ENCODE data around the gene RSPRY1. TPM values are rescaled to one million over a fixed set of nuclear protein-coding genes. Genes with fewer than 3 reads are reported as not detected.

RSPRY1 gene
- total RNA-seq, 1 donor from 2014 or later, result 36.5 TPM

DNA sequence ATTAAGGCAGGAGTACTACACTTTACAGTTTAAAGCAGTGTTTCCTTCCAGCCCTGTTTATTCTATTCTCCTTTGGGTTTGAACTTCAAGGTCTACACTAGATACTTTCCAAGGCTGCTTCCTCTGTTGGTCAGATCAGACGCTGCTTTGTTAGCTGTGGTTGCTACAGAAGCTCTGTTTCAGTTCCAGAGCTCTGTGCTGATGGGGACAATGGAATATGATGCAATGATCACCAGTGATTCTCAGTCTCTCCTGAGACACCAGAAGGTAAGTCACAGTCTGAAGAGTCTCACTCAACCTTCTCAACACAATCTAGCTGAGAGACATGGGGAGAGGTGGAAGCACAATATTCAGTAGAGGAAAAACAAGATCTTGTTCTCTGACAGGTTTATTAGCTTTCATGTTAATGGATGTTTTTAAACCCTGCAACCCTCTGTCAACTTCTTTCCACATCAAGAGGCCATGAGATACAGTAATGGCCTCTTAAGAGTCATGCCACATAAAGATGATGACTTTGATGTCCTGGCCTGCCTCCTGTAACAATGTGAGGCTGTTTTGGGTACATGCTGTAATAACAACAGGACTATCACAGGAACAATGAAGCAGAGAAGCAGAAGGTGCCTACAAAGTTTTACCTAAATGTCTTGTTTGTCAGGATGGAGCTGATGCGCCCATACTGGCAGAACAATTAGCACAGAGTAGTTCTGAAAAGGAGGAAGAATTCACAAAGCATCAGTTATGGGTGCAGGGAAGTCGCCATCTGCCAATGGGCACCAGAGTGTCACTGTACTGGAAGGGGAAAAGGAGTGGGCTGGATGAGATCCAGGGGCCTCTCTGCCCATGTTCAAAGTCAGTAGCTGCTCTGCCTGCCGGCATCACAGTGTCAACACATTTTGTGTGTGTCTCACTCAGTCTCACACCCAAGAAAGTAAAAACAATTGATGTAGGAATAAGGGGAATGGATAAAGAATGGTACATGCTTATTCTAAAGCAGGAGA is 33.7 kb upstream of the RSPRY1 start:
- peaks cover 13 to 18% (median 16%) of the 10 kb centered on the region in 3 donors for H3K4me1 ChIP-seq (ENCODE audit: control insufficient read depth in 3 of 3, insufficient read depth in 3 of 3, low read length in 3 of 3)
- no peak overlapping the region for H3K27ac ChIP-seq (ENCODE audit: low read depth, low read length)
- H3K9ac ChIP-seq (ENCODE audit: low read depth in 1 of 3, low read length in 3 of 3), result no peak overlapping the region
- no peaks in the 10 kb centered on the region for H3K27me3 ChIP-seq (ENCODE audit: control insufficient read depth in 3 of 3, insufficient read depth in 3 of 3, low read length in 3 of 3)
- H3K36me3 ChIP-seq (ENCODE audit: control insufficient read depth in 3 of 3, insufficient read depth in 3 of 3, low read length in 3 of 3), result peaks cover 22 to 27% (median 26%) of the 10 kb centered on the region in 3 donors
- no peak overlapping the region for H3K4me3 ChIP-seq (ENCODE audit: low read length in 3 of 3)
- no peaks in the 10 kb centered on the region for H3K9me3 ChIP-seq (ENCODE audit: control insufficient read depth in 3 of 3, low read length in 3 of 3)

DNA sequence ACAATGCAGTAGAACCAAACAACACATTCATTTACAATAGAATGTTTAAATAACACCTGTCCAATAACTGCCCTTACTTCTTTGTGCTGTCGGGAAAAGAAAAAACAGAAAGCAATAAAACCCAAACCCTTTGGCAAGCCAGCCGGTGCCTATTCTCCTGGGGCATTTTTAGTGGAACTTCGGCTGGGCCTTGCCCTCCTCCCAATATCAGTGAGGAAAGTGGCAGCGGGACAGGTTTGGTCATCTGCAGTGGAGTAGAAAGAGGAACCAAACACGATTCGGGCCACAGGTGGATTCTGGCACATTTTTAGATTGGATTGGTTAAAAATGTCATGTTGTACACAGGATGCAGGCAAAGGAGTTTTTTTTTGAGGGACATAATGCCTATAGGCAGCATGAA is 32.3 kb upstream of the RSPRY1 start:
- Histone ChIP-seq H3K4me3 (ENCODE audit: low read length in 3 of 3) (no peak overlapping the region), H3K27me3 (ENCODE audit: control insufficient read depth in 3 of 3, insufficient read depth in 3 of 3, low read length in 3 of 3) (no peaks in the 10 kb centered on the region), H3K36me3 (ENCODE audit: control insufficient read depth in 3 of 3, insufficient read depth in 3 of 3, low read length in 3 of 3) (peaks cover 24 to 35% (median 26%) of the 10 kb centered on the region in 3 donors), H3K4me1 (ENCODE audit: control insufficient read depth in 3 of 3, insufficient read depth in 3 of 3, low read length in 3 of 3) (peaks cover 0 to 4% (median 4%) of the 10 kb centered on the region in 3 donors), H3K9ac (ENCODE audit: low read depth in 1 of 3, low read length in 3 of 3) (no peak overlapping the region), H3K27ac (ENCODE audit: low read depth, low read length) (no peak overlapping the region), H3K9me3 (ENCODE audit: control insufficient read depth in 3 of 3, low read length in 3 of 3) (no peaks in the 10 kb centered on the region)

DNA sequence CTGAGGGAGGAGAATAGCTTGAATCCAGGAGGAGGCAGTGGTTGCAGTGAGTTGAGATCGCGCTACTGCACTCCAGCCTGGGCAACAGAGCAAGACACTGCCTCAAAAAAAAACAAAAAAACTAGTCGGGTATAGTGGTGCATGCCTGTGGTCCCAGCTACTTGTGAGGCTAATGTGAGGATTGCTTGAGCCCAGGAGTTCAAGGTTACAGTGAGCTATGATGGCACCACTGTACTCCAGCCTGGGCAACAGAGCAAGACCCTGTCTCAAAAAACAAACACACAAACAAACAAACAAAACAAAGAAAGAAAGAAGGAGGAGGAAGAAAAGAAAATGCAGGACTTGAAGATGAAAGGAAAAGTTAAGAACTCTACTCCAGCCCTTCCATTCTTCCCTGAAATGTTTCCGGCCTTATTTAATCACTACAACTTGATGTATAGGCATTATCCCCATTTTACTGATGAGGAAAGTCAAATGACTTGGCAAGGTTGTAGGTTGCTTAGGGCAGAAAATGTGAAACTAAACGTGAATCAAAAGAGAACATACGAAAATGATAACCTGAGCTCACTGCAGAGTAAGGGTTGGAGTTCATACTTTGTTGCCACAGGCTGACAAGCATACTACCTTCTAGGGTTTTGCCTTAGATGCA is 30.3 kb upstream of the RSPRY1 start:
- Histone ChIP-seq H3K27ac (ENCODE audit: low read depth, low read length) (no peak overlapping the region), H3K9me3 (ENCODE audit: control insufficient read depth in 3 of 3, low read length in 3 of 3) (no peaks in the 10 kb centered on the region), H3K9ac (ENCODE audit: low read depth in 1 of 3, low read length in 3 of 3) (no peak overlapping the region), H3K36me3 (ENCODE audit: control insufficient read depth in 3 of 3, insufficient read depth in 3 of 3, low read length in 3 of 3) (peaks cover 25 to 41% (median 29%) of the 10 kb centered on the region in 3 donors), H3K4me1 (ENCODE audit: control insufficient read depth in 3 of 3, insufficient read depth in 3 of 3, low read length in 3 of 3) (no peaks in the 10 kb centered on the region), H3K4me3 (ENCODE audit: low read length in 3 of 3) (no peak overlapping the region), H3K27me3 (ENCODE audit: control insufficient read depth in 3 of 3, insufficient read depth in 3 of 3, low read length in 3 of 3) (no peaks in the 10 kb centered on the region)

DNA sequence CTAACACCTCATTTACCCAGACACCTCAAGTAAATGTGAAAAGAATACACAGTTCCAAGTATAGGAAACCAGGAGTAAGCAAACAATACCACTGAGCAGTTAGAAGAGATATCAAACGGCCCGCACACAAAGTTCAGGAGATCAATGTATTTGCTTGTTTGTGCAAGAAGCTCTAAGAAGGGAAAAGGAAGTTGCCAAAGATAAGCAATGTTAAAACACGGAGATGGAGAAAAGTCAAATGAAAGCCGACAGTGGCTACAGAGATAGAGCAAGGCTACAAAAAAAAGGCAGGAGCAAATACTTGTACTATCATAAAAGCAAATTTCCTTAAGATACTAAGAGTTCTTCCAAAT is 29.8 kb upstream of the RSPRY1 start:
- no peaks in the 10 kb centered on the region for H3K9me3 ChIP-seq (ENCODE audit: control insufficient read depth in 3 of 3, low read length in 3 of 3)
- no peak overlapping the region for H3K27ac ChIP-seq (ENCODE audit: low read depth, low read length)
- no peak overlapping the region for H3K9ac ChIP-seq (ENCODE audit: low read depth in 1 of 3, low read length in 3 of 3)
- no peaks in the 10 kb centered on the region for H3K27me3 ChIP-seq (ENCODE audit: control insufficient read depth in 3 of 3, insufficient read depth in 3 of 3, low read length in 3 of 3)
- peaks cover 25 to 41% (median 32%) of the 10 kb centered on the region in 3 donors for H3K36me3 ChIP-seq (ENCODE audit: control insufficient read depth in 3 of 3, insufficient read depth in 3 of 3, low read length in 3 of 3)
- no peaks in the 10 kb centered on the region for H3K4me1 ChIP-seq (ENCODE audit: control insufficient read depth in 3 of 3, insufficient read depth in 3 of 3, low read length in 3 of 3)
- no peak overlapping the region for H3K4me3 ChIP-seq (ENCODE audit: low read length in 3 of 3)

DNA sequence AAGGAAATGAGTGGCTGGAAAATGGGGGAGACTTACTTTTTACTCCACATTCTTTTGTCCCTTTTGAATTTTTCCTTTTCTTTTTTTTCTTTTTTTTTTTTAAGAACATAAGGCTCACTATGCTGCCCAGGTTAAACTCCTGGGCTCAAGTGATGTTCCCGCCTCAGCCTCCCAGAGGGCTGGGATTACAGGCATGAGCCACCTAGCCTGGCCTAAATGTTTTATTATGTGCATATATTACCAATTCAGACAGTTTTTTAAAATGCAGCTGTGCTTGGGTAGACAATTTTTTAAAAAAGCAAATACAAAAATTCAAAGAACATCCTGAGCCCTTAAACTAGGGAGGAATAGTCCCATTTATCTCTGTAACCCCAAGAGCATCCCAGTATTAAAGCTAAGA is 28.6 kb upstream of the RSPRY1 start:
- Histone ChIP-seq H3K27me3 (ENCODE audit: control insufficient read depth in 3 of 3, insufficient read depth in 3 of 3, low read length in 3 of 3) (no peaks in the 10 kb centered on the region), H3K9ac (ENCODE audit: low read depth in 1 of 3, low read length in 3 of 3) (no peak overlapping the region), H3K4me3 (ENCODE audit: low read length in 3 of 3) (no peak overlapping the region), H3K4me1 (ENCODE audit: control insufficient read depth in 3 of 3, insufficient read depth in 3 of 3, low read length in 3 of 3) (no peaks in the 10 kb centered on the region), H3K27ac (ENCODE audit: low read depth, low read length) (no peak overlapping the region), H3K9me3 (ENCODE audit: control insufficient read depth in 3 of 3, low read length in 3 of 3) (no peaks in the 10 kb centered on the region), H3K36me3 (ENCODE audit: control insufficient read depth in 3 of 3, insufficient read depth in 3 of 3, low read length in 3 of 3) (peaks cover 23 to 41% (median 34%) of the 10 kb centered on the region in 3 donors)

DNA sequence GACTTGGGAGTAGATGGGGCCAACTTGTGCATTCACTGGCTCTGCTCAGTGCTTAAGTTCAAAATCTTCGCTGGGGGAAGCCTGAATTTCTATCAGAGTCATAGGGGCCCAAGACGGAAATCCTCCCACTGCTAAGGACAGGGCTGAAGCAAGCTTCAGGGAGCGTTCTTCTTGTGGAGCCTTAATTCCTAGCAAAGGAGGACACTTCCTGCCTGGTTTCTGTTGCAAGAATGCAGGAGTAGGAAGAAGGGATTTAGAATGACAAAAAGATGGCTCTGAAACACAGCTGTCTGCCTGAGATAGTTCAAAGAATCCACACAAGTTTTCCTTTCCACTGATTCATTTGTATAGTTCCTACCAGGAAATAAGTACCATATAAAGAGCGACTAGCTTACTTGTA is 26.7 kb upstream of the RSPRY1 start:
- no peak overlapping the region for H3K27ac ChIP-seq (ENCODE audit: low read depth, low read length)
- H3K4me1 ChIP-seq (ENCODE audit: control insufficient read depth in 3 of 3, insufficient read depth in 3 of 3, low read length in 3 of 3), result no peaks in the 10 kb centered on the region
- H3K27me3 ChIP-seq (ENCODE audit: control insufficient read depth in 3 of 3, insufficient read depth in 3 of 3, low read length in 3 of 3), result no peaks in the 10 kb centered on the region
- no peaks in the 10 kb centered on the region for H3K9me3 ChIP-seq (ENCODE audit: control insufficient read depth in 3 of 3, low read length in 3 of 3)
- H3K4me3 ChIP-seq (ENCODE audit: low read length in 3 of 3), result no peak overlapping the region
- no peak overlapping the region for H3K9ac ChIP-seq (ENCODE audit: low read depth in 1 of 3, low read length in 3 of 3)
- H3K36me3 ChIP-seq (ENCODE audit: control insufficient read depth in 3 of 3, insufficient read depth in 3 of 3, low read length in 3 of 3), result peaks cover 7 to 39% (median 29%) of the 10 kb centered on the region in 3 donors

DNA sequence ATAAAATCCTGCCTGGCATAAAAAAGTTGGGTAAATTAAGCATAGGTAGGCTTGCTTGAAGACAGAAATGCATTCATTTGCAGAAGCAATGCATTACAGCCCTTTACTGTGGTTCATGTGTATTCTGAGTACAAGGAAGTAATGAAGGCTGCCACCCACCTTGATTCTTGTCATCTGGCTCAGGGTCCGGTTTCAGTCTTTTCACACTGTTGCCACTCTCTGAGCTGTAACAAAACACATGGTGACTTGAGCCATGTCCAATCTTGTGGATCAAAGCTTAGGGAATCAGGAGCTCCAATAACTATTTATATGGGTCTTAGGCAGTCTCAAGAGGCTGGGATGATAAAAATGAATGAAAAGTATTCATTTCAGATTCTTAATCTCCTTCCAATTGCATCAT is 22.3 kb upstream of the RSPRY1 start:
- Histone ChIP-seq H3K36me3 (ENCODE audit: control insufficient read depth in 3 of 3, insufficient read depth in 3 of 3, low read length in 3 of 3) (peaks cover 15 to 46% (median 44%) of the 10 kb centered on the region in 3 donors), H3K27ac (ENCODE audit: low read depth, low read length) (no peak overlapping the region), H3K27me3 (ENCODE audit: control insufficient read depth in 3 of 3, insufficient read depth in 3 of 3, low read length in 3 of 3) (no peaks in the 10 kb centered on the region), H3K4me1 (ENCODE audit: control insufficient read depth in 3 of 3, insufficient read depth in 3 of 3, low read length in 3 of 3) (no peaks in the 10 kb centered on the region), H3K9me3 (ENCODE audit: control insufficient read depth in 3 of 3, low read length in 3 of 3) (no peaks in the 10 kb centered on the region), H3K4me3 (ENCODE audit: low read length in 3 of 3) (no peak overlapping the region), H3K9ac (ENCODE audit: low read depth in 1 of 3, low read length in 3 of 3) (no peak overlapping the region)

DNA sequence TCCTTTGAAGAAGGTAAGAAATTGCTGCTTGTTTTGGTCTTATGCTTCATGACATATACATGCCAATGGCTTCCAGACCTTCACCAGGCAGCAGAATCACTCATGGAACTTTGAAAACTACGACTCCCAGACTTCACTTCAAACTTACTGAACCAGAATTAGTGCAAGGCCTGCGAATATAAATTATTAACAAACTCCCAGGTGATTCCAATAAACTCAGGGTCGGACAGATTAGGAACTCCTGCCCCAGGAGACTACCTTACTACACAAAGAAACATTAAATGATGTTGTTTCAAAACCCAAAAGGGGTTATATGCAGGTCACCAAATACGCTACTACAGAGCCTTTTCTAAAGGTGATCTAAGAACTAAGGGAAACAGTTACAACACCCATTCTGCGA is 20.6 kb upstream of the RSPRY1 start:
- Histone ChIP-seq H3K27ac (ENCODE audit: low read depth, low read length) (no peak overlapping the region), H3K36me3 (ENCODE audit: control insufficient read depth in 3 of 3, insufficient read depth in 3 of 3, low read length in 3 of 3) (peaks cover 20 to 52% (median 52%) of the 10 kb centered on the region in 3 donors)

DNA sequence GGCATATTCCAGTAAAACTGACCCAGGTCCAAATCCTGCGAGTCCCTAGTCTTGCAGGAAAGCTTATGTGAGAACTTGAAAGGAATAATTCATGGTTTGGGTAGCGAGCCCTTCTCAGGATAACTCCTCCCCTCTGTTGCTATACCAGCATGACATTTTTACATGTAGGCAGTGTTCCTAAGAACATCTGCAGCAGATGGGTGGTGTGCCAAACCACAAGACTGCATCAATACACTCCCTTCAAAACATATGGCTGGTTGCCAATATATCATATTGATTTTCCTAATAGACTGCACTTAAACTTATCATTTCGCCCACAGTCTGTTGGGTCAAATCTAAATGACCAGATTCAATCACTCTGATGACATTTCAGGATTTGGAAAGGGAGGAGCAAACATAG is 20.2 kb upstream of the RSPRY1 start:
- no peak overlapping the region for H3K9ac ChIP-seq (ENCODE audit: low read depth in 1 of 3, low read length in 3 of 3)
- H3K27me3 ChIP-seq (ENCODE audit: control insufficient read depth in 3 of 3, insufficient read depth in 3 of 3, low read length in 3 of 3), result no peaks in the 10 kb centered on the region
- H3K36me3 ChIP-seq (ENCODE audit: control insufficient read depth in 3 of 3, insufficient read depth in 3 of 3, low read length in 3 of 3), result peaks cover 23 to 52% (median 51%) of the 10 kb centered on the region in 3 donors
- no peak overlapping the region for H3K4me3 ChIP-seq (ENCODE audit: low read length in 3 of 3)
- no peak overlapping the region for H3K27ac ChIP-seq (ENCODE audit: low read depth, low read length)
- no peaks in the 10 kb centered on the region for H3K9me3 ChIP-seq (ENCODE audit: control insufficient read depth in 3 of 3, low read length in 3 of 3)
- H3K4me1 ChIP-seq (ENCODE audit: control insufficient read depth in 3 of 3, insufficient read depth in 3 of 3, low read length in 3 of 3), result no peaks in the 10 kb centered on the region

More for the DNA sequence above, 20.6 kb upstream of the RSPRY1 start:
- Histone ChIP-seq H3K9ac (ENCODE audit: low read depth in 1 of 3, low read length in 3 of 3) (no peak overlapping the region), H3K9me3 (ENCODE audit: control insufficient read depth in 3 of 3, low read length in 3 of 3) (no peaks in the 10 kb centered on the region), H3K27me3 (ENCODE audit: control insufficient read depth in 3 of 3, insufficient read depth in 3 of 3, low read length in 3 of 3) (no peaks in the 10 kb centered on the region), H3K4me3 (ENCODE audit: low read length in 3 of 3) (no peak overlapping the region), H3K4me1 (ENCODE audit: control insufficient read depth in 3 of 3, insufficient read depth in 3 of 3, low read length in 3 of 3) (no peaks in the 10 kb centered on the region)

DNA sequence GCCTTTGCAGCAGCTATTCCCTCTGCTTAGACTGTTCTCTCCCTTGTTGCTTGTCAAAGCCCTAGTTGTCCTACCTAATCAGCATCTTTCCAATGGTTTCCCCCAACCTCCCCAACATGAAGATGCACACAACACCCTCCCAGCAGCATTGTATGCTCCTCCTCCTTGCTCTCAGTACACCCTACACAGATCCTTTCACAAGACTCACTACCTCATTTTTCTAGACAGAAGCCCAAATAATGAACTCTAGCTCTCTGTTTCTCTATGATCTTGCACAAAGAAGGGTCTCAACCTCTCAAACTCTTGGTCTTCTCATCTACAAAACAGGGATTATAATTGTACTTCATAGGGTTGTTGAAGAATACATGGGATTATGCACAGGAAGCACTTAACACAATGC is 19.7 kb upstream of the RSPRY1 start:
- H3K27ac ChIP-seq (ENCODE audit: low read depth, low read length), result peak overlapping the region; percentile 21
- peaks cover 28 to 56% (median 56%) of the 10 kb centered on the region in 3 donors for H3K36me3 ChIP-seq (ENCODE audit: control insufficient read depth in 3 of 3, insufficient read depth in 3 of 3, low read length in 3 of 3)
- H3K27me3 ChIP-seq (ENCODE audit: control insufficient read depth in 3 of 3, insufficient read depth in 3 of 3, low read length in 3 of 3), result no peaks in the 10 kb centered on the region
- no peaks in the 10 kb centered on the region for H3K9me3 ChIP-seq (ENCODE audit: control insufficient read depth in 3 of 3, low read length in 3 of 3)
- H3K4me1 ChIP-seq (ENCODE audit: control insufficient read depth in 3 of 3, insufficient read depth in 3 of 3, low read length in 3 of 3), result no peaks in the 10 kb centered on the region
- H3K9ac ChIP-seq (ENCODE audit: low read depth in 1 of 3, low read length in 3 of 3), result no peak overlapping the region
- no peak overlapping the region for H3K4me3 ChIP-seq (ENCODE audit: low read length in 3 of 3)

Measured in skeletal muscle tissue (tissue), 4 donors.